HCT116 (cell line): Measurements from ENCODE around the gene SPINK5.

ENCODE experiments used
- CEBPB ChIP-seq: IDR thresholded peaks from 2 replicates; pipeline ENCODE4 v1.6.1; 2012; ENCODE audit warnings: low read depth
- EGR1 ChIP-seq: IDR thresholded peaks from 2 replicates; pipeline ENCODE4 v1.6.1; 2012; ENCODE audit warnings: low read depth
- EZH2 ChIP-seq: fragments of 200-600 bp; sonication (generic); IDR thresholded peaks from 2 replicates; pipeline ENCODE4 v1.6.1; 2017; ENCODE audit warnings: antibody characterized with exemption, mixed run types
- EZH2phosphoT487 ChIP-seq: fragments of 200-600 bp; IDR thresholded peaks from 2 replicates; pipeline ENCODE4 v1.6.1; 2018; ENCODE audit warnings: antibody characterized with exemption, borderline replicate concordance
- POLR2A ChIP-seq: IDR thresholded peaks from 2 replicates; pipeline ENCODE4 v1.7.0; 2011; ENCODE audit warnings: borderline replicate concordance; ENCODE audit not compliant: insufficient read depth, insufficient read length; ENCODE audit errors: extremely low read depth
- POLR2AphosphoS5 ChIP-seq: IDR thresholded peaks from 2 replicates; pipeline ENCODE4 v1.6.1; 2011; ENCODE audit warnings: mild to moderate bottlenecking, low read depth, low read length, moderate library complexity
- RAD21 ChIP-seq: IDR thresholded peaks from 2 replicates; pipeline ENCODE4 v1.6.1; 2012; ENCODE audit warnings: low read depth, mild to moderate bottlenecking
- SRF ChIP-seq: IDR thresholded peaks from 2 replicates; pipeline ENCODE4 v1.6.1; 2012; ENCODE audit warnings: low read depth
- ZNF274 ChIP-seq: fragments of 200-500 bp; sonication (Bioruptor generic); IDR thresholded peaks from 2 replicates; pipeline ENCODE4 v1.6.1; 2014; ENCODE audit warnings: mild to moderate bottlenecking, low read depth, low read length, inconsistent platforms
- TF ChIP-seq, protein P1 (sequence below), 3 experiments: fragments of 200-600 bp in 1 of 3; sonication (generic) in 1 of 3; IDR thresholded peaks in 2 of 3; conservative IDR thresholded peaks in 1 of 3; 2 replicates each; pipeline ENCODE4 v1.5.1; 2012 to 2017; ENCODE audit warnings: low read depth in 2 of 3, low read length in 2 of 3, antibody characterized with exemption in 1 of 3, borderline replicate concordance in 1 of 3, control low read depth in 1 of 3, mild to moderate bottlenecking in 1 of 3, mixed read lengths in 1 of 3, mixed run types in 1 of 3, moderate library complexity in 1 of 3; ENCODE audit not compliant: insufficient read depth in 1 of 3
- TF ChIP-seq, protein P2 (sequence below): IDR thresholded peaks from 2 replicates; pipeline ENCODE4 v1.6.1; 2012
- TF ChIP-seq, protein P3 (sequence below): IDR thresholded peaks from 2 replicates; pipeline ENCODE4 v1.6.1; 2012; ENCODE audit warnings: low read depth

DNA sequence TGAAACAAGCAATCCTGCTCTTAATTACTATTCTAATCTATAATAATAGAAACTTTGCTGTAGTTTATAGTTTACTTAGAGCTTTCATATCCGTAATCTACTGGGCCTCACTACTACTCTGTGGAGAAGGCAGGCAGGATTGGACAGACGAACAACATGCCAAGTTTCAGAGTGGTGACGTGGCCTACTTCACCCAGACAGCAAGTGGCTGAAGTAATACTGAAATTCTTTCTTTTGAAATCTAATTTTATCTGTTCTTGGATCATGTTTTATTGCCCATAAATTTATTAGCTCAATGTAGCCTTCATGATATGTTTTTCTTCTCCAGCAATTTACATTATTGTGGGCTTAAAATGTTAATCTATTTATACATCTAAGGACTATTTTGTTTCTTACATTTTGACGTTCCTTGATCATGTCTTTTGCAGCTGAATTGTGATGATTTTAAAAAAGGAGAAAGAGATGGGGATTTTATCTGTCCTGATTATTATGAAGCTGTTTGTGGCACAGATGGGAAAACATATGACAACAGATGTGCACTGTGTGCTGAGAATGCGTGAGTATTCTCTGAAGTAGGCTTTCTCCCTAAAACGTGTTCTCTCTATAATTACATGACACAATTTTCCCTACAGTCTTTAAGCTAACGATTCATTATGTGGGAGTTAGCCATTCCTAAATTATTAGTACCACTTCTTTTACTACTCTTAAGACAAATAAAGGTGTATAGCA lies 22.4 kb downstream of the SPINK5 start:
- TF ChIP-seq SRF (no peak), ZNF274 (no peak), POLR2AphosphoS5 (no peak), EZH2 (no peak), EZH2phosphoT487 (no peak), RAD21 (no peak), EGR1 (no peak), CEBPB (no peak), POLR2A (no peak)
- TF ChIP-seq, protein P1, sequence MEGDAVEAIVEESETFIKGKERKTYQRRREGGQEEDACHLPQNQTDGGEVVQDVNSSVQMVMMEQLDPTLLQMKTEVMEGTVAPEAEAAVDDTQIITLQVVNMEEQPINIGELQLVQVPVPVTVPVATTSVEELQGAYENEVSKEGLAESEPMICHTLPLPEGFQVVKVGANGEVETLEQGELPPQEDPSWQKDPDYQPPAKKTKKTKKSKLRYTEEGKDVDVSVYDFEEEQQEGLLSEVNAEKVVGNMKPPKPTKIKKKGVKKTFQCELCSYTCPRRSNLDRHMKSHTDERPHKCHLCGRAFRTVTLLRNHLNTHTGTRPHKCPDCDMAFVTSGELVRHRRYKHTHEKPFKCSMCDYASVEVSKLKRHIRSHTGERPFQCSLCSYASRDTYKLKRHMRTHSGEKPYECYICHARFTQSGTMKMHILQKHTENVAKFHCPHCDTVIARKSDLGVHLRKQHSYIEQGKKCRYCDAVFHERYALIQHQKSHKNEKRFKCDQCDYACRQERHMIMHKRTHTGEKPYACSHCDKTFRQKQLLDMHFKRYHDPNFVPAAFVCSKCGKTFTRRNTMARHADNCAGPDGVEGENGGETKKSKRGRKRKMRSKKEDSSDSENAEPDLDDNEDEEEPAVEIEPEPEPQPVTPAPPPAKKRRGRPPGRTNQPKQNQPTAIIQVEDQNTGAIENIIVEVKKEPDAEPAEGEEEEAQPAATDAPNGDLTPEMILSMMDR (IDR thresholded peaks at IDR 0.05 in 2 of 3, conservative IDR thresholded peaks at IDR 0.05 in 1 of 3; ENCODE audit: borderline replicate concordance in 1 of 3, insufficient read depth in 1 of 3, low read depth in 2 of 3, low read length in 2 of 3): no peak
- TF ChIP-seq, protein P2, sequence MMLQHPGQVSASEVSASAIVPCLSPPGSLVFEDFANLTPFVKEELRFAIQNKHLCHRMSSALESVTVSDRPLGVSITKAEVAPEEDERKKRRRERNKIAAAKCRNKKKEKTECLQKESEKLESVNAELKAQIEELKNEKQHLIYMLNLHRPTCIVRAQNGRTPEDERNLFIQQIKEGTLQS: no peak
- TF ChIP-seq, protein P3, sequence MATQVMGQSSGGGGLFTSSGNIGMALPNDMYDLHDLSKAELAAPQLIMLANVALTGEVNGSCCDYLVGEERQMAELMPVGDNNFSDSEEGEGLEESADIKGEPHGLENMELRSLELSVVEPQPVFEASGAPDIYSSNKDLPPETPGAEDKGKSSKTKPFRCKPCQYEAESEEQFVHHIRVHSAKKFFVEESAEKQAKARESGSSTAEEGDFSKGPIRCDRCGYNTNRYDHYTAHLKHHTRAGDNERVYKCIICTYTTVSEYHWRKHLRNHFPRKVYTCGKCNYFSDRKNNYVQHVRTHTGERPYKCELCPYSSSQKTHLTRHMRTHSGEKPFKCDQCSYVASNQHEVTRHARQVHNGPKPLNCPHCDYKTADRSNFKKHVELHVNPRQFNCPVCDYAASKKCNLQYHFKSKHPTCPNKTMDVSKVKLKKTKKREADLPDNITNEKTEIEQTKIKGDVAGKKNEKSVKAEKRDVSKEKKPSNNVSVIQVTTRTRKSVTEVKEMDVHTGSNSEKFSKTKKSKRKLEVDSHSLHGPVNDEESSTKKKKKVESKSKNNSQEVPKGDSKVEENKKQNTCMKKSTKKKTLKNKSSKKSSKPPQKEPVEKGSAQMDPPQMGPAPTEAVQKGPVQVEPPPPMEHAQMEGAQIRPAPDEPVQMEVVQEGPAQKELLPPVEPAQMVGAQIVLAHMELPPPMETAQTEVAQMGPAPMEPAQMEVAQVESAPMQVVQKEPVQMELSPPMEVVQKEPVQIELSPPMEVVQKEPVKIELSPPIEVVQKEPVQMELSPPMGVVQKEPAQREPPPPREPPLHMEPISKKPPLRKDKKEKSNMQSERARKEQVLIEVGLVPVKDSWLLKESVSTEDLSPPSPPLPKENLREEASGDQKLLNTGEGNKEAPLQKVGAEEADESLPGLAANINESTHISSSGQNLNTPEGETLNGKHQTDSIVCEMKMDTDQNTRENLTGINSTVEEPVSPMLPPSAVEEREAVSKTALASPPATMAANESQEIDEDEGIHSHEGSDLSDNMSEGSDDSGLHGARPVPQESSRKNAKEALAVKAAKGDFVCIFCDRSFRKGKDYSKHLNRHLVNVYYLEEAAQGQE: no peak
